Nephron (organoid): ENCODE results near the gene TCERG1.

ENCODE experiments used
- H3K27ac Mint-ChIP-seq, 3 experiments: 2 replicates each; pipeline ENCODE4 v1.8.0; 2020; ENCODE audit warnings: mixed read lengths in 3 of 3, mild to moderate bottlenecking in 2 of 3, moderate library complexity in 1 of 3
- H3K27me3 Mint-ChIP-seq: 2 replicates; pipeline ENCODE4 v1.8.0; 2021; ENCODE audit warnings: low read depth, mild to moderate bottlenecking, moderate library complexity, mixed read lengths
- H3K36me3 Mint-ChIP-seq: 2 replicates; pipeline ENCODE4 v1.8.0; 2020; ENCODE audit warnings: low read depth, mixed read lengths
- H3K4me1 Mint-ChIP-seq: 2 replicates; pipeline ENCODE4 v1.8.0; 2020; ENCODE audit warnings: mixed read lengths
- H3K4me3 Mint-ChIP-seq, 3 experiments: 2 replicates each; pipeline ENCODE4 v1.8.0; 2020; ENCODE audit warnings: mild to moderate bottlenecking in 3 of 3, mixed read lengths in 3 of 3, moderate library complexity in 2 of 3
- H3K9me3 Mint-ChIP-seq: 2 replicates; pipeline ENCODE4 v1.8.0; 2020; ENCODE audit warnings: mixed read lengths
- CTCF ChIP-seq, 3 experiments: fragments of 200-600 bp; sonication (generic); IDR thresholded peaks; one replicate each; pipeline ENCODE4 v1.5.0; 2021; ENCODE audit warnings: antibody characterized with exemption in 3 of 3; ENCODE audit not compliant: unreplicated experiment in 3 of 3

The TCERG1 gene

GRCh38 chr5:146494656-146495055 is 47.5 kb downstream of the TCERG1 start:
- Mint-ChIP-seq H3K36me3 (peaks cover 50% of the 10 kb centered on the region), H3K4me1 (no peaks in the 10 kb centered on the region), H3K27ac (no peak overlapping the region), H3K4me3 (no peak overlapping the region), H3K9me3 (no peaks in the 10 kb centered on the region), H3K27me3 (no peaks in the 10 kb centered on the region)
- no peak for TF ChIP-seq CTCF (IDR thresholded peaks at IDR 0.05; ENCODE audit: unreplicated experiment in 3 of 3)

GRCh38 chr5:146499680-146500079 is 52.5 kb downstream of the TCERG1 start:
- H3K4me3 Mint-ChIP-seq: no peak overlapping the region
- no peak for TF ChIP-seq CTCF (IDR thresholded peaks at IDR 0.05; ENCODE audit: unreplicated experiment in 3 of 3)

GRCh38 chr5:146507428-146507827 is 60.3 kb downstream of the TCERG1 start:
- Mint-ChIP-seq H3K9me3 (no peaks in the 10 kb centered on the region), H3K27ac (no peak overlapping the region), H3K36me3 (peaks cover 76% of the 10 kb centered on the region), H3K27me3 (no peaks in the 10 kb centered on the region), H3K4me1 (no peaks in the 10 kb centered on the region), H3K4me3 (no peak overlapping the region)
- no peak for TF ChIP-seq CTCF (IDR thresholded peaks at IDR 0.05; ENCODE audit: unreplicated experiment in 3 of 3)

More at GRCh38 chr5:146499680-146500079, 52.5 kb downstream of the TCERG1 start:
- Mint-ChIP-seq H3K36me3 (peaks cover 41% of the 10 kb centered on the region), H3K4me1 (no peaks in the 10 kb centered on the region), H3K9me3 (no peaks in the 10 kb centered on the region), H3K27me3 (no peaks in the 10 kb centered on the region), H3K27ac (no peak overlapping the region)

- H3K9me3 Mint-ChIP-seq: no peaks in the 10 kb centered on the region
- H3K4me3 Mint-ChIP-seq: no peak overlapping the region
- H3K27me3 Mint-ChIP-seq: no peaks in the 10 kb centered on the region
- H3K4me1 Mint-ChIP-seq: no peaks in the 10 kb centered on the region
- TF ChIP-seq CTCF (IDR thresholded peaks at IDR 0.05; ENCODE audit: unreplicated experiment in 3 of 3): no peak
- peaks cover 60% of the 10 kb centered on the region for H3K36me3 Mint-ChIP-seq
- no peak overlapping the region for H3K27ac Mint-ChIP-seq
These were observed 63.5 kb downstream of the TCERG1 start for GRCh38 chr5:146510559-146511125.

- no peak overlapping the region for H3K4me3 Mint-ChIP-seq
- no peaks in the 10 kb centered on the region for H3K4me1 Mint-ChIP-seq
- H3K36me3 Mint-ChIP-seq: peaks cover 39% of the 10 kb centered on the region
- H3K27ac Mint-ChIP-seq: no peak overlapping the region
- H3K9me3 Mint-ChIP-seq: no peaks in the 10 kb centered on the region
- no peaks in the 10 kb centered on the region for H3K27me3 Mint-ChIP-seq
- TF ChIP-seq CTCF (IDR thresholded peaks at IDR 0.05; ENCODE audit: unreplicated experiment in 3 of 3): no peak
These were observed 66.3 kb downstream of the TCERG1 start for GRCh38 chr5:146513462-146513861.

GRCh38 chr5:146514575-146514974 is 67.4 kb downstream of the TCERG1 start:
- H3K9me3 Mint-ChIP-seq: no peaks in the 10 kb centered on the region
- H3K27ac Mint-ChIP-seq: no peak overlapping the region
- no peak overlapping the region for H3K4me3 Mint-ChIP-seq
- no peaks in the 10 kb centered on the region for H3K4me1 Mint-ChIP-seq
- peaks cover 29% of the 10 kb centered on the region for H3K36me3 Mint-ChIP-seq
- TF ChIP-seq CTCF (IDR thresholded peaks at IDR 0.05; ENCODE audit: unreplicated experiment in 3 of 3): no peak
- H3K27me3 Mint-ChIP-seq: no peaks in the 10 kb centered on the region
